Prostate gland (tissue), 2 donors: ENCODE measurements around the gene TMEM238.

Source experiments
- CTCF ChIP-seq, 4 experiments: fragments of 200-600 bp in 2 of 4; fragments of 450-650 bp in 2 of 4; sonication (generic) in 2 of 4; IDR thresholded peaks; 1 replicate in 3 of 4; 2 replicates in 1 of 4; pipeline ENCODE4 v1.5.1; 2016 to 2019; ENCODE audit warnings: antibody characterized with exemption in 4 of 4, mild to moderate bottlenecking in 2 of 4, moderate library complexity in 2 of 4
- POLR2A ChIP-seq: fragments of 450-650 bp; IDR thresholded peaks from one replicate; pipeline ENCODE4 v1.6.1; 2016; ENCODE audit warnings: antibody characterized with exemption, mild to moderate bottlenecking

GRCh38 chr19:55408533-55408872, 24.4 kb upstream of the TMEM238 start:
- no peak for TF ChIP-seq POLR2A
- no peak for TF ChIP-seq CTCF (IDR thresholded peaks at IDR 0.05)
